GM19035 (cell line): ENCODE data around the gene NPY4R2.
"Not testable (repeated sequence)": the region's sequence is repeated elsewhere in the genome, so short reads cannot be mapped to it uniquely, and the experiment has no call there.

Experiments used
- ATAC-seq: cut with Tn5 transposase; IDR thresholded peaks from one replicate; pipeline ENCODE4 v1.9.1; 2021; ENCODE audit not compliant: unreplicated experiment

Gene NPY4R2, protein sequence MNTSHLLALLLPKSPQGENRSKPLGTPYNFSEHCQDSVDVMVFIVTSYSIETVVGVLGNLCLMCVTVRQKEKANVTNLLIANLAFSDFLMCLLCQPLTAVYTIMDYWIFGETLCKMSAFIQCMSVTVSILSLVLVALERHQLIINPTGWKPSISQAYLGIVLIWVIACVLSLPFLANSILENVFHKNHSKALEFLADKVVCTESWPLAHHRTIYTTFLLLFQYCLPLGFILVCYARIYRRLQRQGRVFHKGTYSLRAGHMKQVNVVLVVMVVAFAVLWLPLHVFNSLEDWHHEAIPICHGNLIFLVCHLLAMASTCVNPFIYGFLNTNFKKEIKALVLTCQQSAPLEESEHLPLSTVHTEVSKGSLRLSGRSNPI

DNA sequence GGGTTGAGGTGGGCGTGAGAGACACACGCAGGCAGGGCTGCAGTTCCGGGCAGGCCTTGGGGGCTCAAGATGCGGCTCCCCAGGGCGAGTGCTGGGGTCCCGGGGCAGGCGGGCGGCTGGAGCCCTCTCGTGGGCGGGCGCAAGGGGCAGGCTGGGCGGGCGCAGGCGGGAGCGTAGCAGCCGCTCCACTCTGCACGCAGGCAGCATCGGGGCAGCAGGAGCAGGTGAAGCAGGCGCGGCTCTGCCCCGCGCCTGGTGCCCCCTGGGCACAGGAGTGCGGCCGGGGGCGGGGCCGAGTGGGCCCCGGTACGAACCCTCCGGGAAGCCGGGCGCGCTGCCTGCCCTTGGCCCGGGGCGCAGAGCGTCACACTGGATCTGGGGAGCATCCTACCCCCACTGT lies at the start of gene NPY4R2:
NPY4R2 (plus strand) TSS at position 188 of the 400 bp plus-strand sequence. CDS start 3,326 bp downstream, outside the sequence.
- not testable (repeated sequence) for ATAC-seq

DNA sequence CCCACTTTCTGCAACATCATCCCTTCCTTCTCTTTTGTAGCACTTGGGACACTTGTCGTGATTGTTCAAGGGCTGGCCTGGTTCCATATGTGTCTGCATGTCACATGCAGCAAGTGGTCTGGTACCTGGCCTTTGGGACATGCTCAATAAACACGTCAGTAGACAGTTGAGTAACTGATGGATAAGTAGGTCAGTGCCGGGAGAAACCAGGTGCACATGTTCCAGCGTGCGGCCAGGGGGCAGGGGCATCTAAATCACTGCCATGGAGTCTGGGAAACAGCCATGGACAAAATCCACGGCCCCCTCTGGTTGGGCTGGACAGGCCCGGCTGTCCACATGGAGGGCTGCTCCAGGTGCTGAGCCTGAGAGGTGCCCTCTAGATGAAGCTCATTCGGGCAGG lies 47.6 kb upstream of the NPY4R2 start:
- ATAC-seq, result not testable (repeated sequence)

GRCh38 chr10:47871485-47872180 lies 46.8 kb upstream of the NPY4R2 start:
- not testable (repeated sequence) for ATAC-seq

GRCh38 chr10:47872236-47872635 lies 46.2 kb upstream of the NPY4R2 start:
- not testable (repeated sequence) for ATAC-seq

GRCh38 chr10:47884239-47884638 lies 34.2 kb upstream of the NPY4R2 start:
- ATAC-seq, result not testable (repeated sequence)

DNA sequence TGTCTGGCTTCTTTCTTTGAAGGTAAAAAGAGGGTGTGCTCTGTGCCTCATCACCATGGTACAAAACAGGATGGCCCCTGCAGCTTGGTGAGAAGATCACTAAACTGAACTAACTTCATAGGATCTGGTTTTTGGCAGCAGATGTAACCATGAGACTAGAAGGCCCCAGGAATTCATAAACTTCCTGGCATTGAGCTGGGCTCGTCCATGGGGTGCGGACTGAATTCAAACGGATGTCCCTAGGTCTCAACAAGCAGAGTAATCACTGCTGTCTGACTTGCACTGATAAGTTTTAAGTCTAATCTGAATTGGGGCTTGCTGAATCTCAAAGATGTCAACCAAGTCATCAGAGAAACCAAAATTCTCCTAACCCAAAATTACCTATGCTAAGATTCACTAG lies 33.5 kb upstream of the NPY4R2 start:
- not testable (repeated sequence) for ATAC-seq

- ATAC-seq, result not testable (repeated sequence)
Observed at GRCh38 chr10:47886356-47886755, 32.1 kb upstream of the NPY4R2 start.

DNA sequence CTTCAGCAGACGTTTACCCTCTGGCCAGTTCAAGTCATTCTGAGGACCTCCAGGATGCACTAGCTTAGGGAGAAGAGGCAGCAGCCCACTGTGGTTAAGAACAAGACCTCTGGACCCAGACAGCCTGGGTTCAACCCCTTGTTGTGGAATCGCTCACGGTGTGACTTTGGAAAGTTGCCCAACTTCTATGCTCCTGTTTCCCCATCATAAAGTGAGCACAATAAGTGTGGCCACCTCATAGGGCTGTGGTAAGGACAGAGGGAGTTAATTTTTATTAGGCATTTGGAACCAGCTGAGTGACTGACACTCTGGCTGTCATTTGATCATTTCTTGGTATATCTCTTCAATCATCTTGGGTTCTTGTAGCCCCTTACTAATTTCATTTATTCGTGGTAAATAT lies 31.6 kb upstream of the NPY4R2 start:
- ATAC-seq, result not testable (repeated sequence)

DNA sequence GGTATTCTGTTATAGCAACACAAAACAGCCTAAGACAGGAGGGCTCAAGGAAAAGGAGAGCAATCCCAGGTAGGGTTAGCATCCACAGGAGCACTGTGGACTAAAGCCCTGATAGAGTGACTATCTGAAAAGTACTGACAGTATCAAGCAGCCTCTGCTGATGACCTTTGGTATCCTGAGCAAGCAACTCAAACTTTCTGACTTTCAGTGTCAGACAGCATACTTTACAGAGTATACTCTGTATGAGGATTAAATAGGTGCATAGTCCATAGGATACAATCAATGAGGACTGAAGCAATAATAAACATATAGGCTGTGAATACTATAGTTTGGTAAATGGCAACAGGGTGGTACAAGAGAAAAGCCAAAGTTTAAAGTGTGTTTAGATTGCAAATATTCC lies 27.7 kb upstream of the NPY4R2 start:
- ATAC-seq, result not testable (repeated sequence)

DNA sequence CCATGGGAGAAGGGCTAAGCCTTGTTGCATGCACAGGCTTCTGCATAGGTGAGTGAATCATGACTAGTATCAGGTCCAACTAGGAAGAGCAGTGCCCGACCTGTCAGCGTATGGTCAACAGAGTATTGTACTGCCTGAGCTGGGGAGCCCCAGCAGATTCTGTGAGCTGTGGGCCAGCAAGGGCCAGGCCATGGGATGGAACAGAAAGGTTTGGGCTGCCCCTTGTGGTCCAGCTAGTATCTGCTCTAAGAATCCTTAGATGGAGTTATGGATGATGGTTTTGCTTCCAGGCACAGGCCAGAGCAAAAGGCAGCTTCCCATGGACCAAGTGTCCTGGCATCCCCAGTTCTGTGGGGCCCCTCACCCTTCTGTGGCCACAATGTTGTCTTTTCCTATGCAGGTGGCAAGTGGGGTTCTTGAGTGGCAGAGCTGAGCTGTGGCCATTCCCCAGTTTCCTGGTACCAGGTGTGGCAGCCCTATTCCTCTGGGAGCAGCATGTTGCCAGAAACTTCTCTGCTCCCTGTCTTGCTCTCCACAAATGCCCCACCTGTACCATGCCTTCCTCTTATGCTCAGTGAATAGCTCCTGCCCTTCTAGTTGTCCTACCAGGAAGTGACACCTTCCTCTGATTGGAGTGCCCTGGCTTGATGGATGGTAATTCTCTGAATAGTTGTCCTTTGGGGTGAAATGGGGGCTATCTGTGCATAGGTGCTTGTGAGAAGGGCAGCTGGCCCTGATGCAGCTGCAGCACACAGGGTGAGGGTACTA lies 25.8 kb upstream of the NPY4R2 start:
- ATAC-seq, result not testable (repeated sequence)

GRCh38 chr10:47894571-47894970 lies 23.9 kb upstream of the NPY4R2 start:
- not testable (repeated sequence) for ATAC-seq

DNA sequence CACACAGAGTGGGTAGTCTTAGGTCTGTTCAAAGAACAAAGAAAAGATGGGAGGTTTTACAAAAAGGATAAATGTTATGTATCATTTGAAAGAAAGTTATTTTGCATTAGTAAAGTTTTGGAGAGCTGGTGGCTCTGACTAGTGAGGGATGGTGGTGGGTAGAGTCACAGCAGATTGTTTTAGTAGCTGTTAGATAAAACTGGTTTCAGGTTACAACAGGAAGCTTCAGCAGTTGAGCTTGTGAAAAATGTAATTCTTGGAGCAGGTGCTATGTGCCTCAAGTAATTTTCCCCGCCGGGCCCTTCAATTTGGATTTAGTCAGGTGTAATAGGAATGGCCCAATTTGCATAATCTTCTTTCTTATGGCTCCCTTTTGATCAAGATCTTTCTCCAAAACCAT lies 20.6 kb upstream of the NPY4R2 start:
- not testable (repeated sequence) for ATAC-seq

DNA sequence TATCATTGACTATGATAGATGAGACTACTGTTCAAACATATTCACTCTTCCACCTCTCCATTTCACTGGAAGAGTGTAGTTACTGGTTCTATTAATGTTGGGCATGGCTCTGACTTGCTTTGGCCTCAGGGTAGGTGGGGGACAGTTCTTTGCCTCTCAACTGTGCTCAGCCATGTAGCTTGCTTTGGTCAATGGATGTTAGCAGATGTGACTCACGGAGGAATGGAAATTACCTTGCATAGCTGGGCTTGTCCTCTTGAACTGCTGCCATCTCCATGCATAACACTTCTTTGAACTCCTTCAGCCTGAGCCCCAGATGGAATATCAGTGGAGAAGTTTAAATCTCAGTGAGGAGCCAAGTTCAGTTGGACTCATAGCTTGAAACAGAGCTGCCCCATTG lies 9.1 kb upstream of the NPY4R2 start:
- not testable (repeated sequence) for ATAC-seq

DNA sequence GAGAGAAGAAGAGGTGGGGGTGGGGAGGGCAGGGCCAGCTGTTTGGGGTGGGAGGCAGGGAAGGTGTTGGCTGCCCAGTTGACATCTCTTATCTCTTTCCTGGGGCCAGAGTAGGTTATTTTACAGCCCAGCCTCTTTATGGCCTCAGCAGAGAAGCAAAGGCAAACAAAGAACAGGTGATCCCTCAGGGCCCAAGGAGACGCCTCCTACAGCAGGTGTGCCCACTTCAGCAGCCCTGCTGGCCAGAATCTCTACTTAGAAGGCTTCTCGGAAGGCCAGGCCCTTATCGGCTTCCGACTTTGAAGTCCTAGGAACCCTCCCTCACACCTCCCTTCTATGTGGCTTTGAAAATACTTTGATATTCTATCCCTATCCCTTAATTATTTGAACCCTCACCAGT lies 8.0 kb upstream of the NPY4R2 start:
- not testable (repeated sequence) for ATAC-seq

DNA sequence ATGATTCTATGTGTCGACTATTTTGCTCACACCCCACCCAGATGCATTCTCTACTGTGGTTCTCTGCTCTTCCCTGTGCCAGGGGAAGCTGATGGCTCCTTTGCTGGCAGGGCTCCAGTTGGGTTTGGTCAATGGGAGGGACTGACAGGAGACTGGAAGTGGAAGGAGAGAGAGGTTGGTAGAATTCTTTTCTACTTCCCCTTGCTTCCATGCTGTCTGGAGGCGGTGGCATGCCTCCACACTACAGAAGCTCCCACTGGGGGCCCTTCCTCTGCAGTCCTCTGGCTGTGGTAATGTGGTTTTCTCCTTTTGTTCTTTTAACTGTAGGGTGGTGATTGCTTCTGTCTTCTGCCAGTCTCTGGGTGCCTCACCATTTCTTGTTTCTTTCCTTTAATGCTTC lies 4.4 kb upstream of the NPY4R2 start:
- not testable (repeated sequence) for ATAC-seq

DNA sequence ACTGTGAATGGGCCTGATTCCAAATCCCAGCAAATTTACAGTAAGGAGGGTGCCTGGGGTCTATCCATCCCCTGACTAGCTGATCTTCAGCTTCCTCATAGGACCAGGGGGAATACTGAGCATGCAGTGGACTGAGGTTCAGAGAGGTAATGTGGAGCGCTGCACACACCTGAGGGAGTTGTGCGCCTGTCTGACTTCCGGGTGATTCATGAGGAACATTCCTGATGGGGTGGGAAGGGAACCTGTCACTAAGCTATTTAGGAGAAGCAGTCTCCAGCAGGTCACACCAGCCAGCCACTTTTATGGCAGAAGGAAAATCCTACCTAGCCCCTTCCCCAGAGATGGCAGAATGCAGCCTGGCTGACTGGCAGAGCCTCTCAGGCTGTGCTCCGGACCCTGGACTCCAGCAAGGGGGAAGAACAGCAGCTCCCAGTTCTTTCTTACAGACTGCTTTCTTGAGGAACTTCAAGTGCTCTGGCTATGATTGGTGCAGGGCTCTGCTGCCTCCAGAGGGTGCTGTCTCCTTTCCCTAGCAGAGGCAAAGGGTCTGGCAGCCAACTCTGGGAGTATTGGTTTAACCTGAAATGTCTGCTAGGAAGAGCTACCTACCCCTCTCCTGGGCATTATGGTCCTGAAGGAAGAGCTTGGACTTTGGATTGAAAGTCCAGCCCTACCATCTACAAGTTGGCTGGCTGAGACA lies 2.5 kb upstream of the NPY4R2 start:
- ATAC-seq, result not testable (repeated sequence)

DNA sequence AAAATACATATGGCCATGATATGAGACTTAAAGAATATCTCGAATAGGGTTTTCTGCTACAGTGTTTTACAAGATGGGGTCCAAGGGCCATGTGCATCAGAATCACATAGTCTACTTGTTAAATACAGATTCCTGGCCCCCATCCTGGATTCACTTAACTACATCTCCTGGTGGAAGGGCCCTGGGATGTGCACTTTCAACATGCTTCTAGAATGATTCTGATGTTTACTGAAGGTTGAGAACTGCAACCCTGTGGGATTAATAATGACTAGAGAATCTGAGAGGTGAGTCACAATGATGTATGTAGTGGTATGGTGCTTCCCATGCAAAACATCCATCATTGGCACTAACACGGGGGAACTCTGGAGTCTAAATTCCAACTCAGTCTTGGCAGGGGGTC lies 2.1 kb downstream of the NPY4R2 start:
- not testable (repeated sequence) for ATAC-seq

DNA sequence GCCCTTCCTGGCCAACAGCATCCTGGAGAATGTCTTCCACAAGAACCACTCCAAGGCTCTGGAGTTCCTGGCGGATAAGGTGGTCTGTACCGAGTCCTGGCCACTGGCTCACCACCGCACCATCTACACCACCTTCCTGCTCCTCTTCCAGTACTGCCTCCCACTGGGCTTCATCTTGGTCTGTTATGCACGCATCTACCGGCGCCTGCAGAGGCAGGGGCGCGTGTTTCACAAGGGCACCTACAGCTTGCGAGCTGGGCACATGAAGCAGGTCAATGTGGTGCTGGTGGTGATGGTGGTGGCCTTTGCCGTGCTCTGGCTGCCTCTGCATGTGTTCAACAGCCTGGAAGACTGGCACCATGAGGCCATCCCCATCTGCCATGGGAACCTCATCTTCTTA lies 4.0 kb downstream of the NPY4R2 start:
- not testable (repeated sequence) for ATAC-seq

- ATAC-seq, result not testable (repeated sequence)
Observed at GRCh38 chr10:47924628-47925027, 6.2 kb downstream of the NPY4R2 start.

DNA sequence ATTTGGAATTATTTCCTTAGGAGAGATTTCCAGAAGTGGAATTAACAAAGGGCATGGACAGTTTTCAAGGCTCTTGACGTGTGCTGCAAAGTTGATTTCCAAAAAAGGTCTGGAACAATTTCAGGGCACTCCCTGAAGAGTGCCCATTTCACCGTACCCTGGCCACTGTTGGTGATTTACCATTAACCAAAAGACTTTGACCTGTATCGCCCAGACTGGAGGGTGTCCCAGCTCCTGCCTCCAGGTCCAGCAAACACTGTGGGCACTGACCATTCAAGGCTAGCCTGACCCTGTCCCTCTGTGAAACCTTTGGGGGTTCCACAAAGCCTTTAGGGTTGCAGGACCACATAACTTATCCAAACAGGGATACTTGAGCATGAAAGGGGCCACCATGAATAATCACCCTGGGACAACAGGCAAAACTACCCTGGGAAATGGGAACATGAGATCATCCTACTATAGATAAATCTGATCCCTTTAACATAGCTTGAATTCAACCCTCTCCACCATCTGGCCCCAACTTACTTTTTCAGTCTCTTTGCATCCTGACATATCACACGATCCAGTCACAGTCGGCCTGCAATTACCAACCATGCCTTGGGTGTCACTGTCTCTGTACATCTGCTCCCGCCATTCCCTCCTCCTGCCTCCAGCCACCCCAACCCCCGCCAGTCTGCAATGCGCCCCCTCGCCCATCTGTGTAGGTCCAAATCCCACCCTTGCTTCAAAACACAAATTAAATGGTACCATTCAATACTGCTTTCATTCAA lies 8.9 kb downstream of the NPY4R2 start:
- ATAC-seq, result not testable (repeated sequence)
